ENCODE measurements around the gene GPI.
"Not testable (repeated sequence)": the region's sequence is repeated elsewhere in the genome, so short reads cannot be mapped to it uniquely, and the experiment has no call there.

GPI gene

DNA sequence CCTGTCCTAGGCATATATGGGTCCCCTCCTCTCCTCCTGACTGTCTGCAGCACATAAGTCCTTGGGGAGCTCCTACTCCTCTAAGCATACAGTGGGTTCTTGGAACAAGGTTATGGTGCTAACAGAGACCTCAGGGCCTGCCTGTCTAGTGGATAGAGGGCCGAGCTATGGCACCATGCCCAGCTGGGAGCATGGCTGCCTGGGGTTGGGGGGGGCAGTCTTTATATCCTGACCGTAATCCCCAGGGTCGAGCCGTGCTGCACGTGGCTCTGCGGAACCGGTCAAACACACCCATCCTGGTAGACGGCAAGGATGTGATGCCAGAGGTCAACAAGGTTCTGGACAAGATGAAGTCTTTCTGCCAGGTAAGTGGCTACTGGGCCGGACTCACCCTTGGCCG lies 3.3 kb downstream of the GPI start:
- no peak for DNase-seq (ENCODE audit: low spot score)

DNA sequence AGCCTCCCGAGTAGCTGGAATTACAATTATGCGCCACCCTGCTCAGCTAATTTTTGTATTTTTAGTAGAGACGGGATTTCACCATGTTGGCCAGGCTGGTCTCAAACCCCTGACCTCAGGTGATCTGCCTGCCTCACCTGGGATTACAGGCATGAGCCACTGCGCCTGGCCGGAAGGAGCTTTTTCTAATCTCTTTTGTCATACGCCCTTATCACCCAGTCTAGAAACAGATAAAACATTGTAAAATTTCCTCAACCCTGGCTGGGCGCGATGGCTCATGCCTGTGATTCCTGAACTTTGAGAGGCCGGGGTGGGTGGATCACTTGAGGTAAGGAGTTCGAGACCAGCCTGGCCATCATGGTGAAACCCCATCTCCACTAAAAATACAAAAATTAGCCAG lies 4.2 kb downstream of the GPI start:
- not testable (repeated sequence) for DNase-seq (ENCODE audit: low spot score)

DNA sequence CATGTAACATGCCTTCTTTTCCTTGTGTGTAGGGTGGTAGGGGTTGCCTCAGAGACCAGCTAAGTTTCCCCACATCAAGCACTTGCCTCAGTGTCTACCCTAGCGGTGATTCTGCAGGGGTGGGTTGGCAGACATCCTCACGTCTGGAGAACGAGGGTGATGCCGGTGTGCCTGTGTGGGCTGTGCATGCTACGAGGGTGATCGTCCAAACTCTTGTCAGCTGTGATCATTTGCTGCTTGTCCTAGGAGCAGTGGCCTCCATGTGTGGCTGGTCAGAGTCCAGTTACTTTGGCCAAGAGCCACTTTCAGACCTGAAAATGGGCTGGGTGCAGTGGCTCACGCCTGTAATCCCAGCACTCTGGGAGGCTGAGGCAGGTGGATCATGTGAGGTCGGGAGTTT lies 5.1 kb downstream of the GPI start:
- DNase-seq (ENCODE audit: low spot score) = no peak

DNA sequence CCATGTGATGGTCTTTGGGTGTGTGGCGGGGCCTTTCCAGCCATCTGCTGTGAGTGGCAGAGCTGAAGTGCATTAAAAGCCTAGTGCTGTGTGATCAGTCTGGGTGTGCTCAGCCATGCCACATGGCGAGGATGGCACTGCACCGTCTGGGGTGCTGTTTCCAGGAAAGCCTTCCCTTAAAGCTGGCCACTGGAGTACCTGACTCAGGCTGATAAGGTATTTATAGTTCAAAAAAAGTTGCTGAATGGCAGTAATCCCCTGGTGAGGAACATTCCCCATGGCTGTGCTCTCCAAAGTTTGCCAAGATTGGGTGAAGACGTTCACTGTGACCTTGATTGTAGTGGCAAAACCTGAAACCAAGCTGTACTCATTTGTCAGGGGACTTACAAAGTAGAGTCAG lies 6.0 kb downstream of the GPI start:
- DNase-seq (ENCODE audit: low spot score) = no peak

DNA sequence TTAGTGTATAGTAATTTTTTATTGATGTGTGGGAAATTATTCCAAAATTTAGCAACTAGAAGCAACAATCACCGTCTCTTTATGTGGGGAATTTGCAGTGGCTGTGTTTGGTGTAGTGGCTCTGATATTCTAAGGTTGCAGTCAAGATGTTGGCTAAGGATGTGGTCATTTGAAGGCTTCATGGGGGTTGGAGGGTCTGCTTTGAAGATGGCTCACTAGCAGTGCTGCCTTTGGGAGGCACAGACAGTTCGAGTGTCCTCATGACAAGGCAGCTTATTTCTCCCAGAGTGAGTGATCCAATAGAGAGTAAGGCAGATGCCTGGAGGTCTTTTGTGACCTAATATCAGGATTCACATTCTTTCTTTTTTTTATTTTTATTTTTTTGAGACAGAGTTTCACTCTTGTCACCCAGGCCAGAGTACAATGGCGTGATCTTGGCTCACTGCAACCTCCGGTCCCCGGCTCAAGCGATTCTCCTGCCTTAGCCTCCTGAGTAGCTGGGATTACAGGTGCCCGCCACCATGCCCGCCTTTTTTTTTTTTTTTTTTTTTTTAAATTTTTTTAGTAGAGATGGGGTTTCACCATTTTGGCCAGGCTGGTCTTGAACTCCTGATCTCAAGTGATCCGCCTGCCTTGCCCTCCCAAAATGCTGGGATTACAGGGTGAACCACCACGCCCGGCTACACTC lies 8.7 kb downstream of the GPI start:
- DNase-seq (ENCODE audit: low spot score) = no peak

DNA sequence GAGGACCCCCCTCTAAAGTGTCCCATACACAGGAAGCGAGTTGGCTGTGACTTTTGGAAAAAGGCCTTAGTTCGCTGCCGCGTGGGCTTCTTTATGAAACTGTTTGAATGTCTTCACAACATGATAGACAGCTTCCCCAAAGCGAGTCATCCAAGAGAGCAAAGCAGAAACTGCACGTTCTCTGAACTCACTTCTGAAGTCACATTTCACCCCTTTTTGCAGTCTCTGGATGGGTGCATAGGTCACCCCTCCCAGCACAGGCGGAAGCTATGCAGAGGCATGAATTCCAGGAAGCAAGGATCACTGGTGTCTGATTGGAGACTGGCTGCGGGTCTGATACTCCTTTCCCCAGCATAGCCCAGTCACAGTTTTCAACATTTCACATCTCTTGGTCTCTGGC lies 10.6 kb downstream of the GPI start:
- no peak for DNase-seq (ENCODE audit: low spot score)

DNA sequence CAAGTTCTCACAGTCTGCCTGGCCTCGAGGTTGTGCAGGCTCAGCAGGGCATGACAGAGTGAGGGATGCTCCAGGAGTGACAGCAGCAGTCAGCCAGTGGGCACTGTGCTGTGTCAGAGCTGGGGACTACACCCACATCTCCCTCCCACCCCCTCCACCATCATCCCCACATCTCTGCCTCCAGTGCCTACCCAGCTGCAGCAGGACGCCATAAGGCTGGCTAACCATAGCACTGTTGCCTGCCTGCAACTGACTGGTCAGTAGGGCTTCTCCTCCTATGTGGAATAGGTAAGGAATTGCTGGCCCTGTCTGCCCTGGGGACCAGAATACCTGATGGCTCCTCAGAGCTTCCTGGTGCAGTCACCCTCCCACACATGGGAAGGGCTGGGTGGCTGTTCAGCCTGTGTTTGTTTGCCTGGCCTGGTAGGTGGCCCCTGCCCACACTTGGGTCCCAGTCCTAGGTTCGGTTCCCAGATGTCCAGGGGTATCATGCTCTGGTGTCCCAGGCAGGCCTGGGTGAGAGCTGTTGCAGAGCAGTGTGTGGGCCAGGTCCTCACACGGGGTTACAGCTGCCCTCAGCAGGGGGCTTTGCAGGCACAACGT lies 15.7 kb downstream of the GPI start:
- DNase-seq (ENCODE audit: low spot score) = no peak

DNA sequence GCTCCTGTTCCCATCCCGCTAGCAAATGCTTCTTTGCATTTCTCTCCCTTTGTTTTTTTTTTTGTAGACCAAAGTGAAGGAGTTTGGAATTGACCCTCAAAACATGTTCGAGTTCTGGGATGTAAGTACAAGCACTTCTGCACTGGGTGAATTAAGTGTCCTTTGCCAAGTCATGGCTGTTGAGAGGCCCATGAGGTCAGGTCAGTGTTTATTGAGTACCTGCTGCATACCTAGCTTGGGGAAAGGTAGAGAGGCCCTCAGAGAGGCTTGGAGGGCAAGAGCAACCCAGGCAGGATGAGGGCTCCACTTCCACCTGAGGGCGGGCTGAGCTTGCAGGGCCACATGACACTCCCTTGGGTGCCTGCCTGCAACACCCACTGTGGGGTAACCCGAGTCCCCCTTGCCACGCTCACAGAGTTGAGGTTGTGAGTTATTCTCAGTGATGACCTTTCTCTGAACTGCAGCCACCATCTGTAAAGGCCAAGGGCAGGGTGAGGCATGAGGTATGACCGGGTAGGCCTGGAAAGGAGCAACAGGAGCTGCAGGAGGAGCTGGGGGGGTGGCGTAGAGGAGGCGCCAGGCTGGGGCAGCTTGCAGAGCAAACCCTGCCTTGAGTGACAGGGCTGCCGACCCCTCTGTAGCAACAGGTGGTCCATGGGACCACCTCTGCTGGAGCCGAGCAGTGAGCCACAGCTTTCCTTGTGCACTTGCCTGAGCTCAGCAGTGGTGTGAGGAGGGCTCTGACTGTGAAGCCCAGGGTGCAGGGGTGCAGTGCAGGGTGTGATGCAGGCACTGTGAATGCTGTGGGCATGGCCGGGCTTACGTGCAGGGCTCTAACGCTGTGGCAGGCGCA lies 16.6 kb downstream of the GPI start:
- DNase-seq (ENCODE audit: low spot score) = no peak

DNA sequence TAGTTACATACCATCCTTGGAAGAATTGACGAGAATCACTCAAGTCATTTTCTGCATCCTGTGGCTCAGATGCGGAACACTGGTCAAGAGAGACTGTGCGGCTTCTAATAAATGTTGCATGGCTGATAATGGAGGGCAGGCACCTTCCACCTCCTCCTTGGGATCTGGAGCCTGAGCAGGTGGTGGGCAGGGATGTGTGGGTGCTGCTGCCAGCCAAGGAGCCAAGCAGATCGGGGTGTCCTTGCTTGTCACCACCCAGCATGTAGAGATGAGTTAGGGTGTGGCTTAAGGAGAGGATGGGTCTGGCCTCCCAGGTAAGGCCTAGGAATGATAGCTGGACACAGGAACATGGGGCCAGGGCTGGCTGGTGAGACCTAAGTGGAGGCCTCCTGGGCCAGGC lies 17.5 kb downstream of the GPI start:
- no peak for DNase-seq (ENCODE audit: low spot score)

DNA sequence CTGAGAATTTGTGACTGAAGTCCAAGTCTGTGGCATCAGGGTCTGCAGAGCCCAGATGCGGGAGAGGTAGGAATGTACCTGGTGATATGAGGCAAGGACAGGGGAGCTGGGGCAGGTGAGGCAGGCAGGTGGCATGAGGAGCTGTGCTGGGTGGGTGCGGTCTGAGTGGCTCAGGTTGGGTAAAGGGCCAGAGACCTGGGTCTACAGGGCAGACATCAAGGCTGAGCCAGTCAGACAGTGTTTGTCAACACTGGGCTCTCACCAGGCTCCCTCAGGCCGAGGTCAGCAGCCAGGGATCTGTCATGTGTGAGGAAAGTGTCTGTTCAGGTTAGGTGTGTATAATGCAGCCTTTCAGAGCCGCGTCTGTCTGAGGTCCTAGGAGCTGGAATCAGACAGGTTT lies 18.6 kb downstream of the GPI start:
- DNase-seq (ENCODE audit: low spot score) = no peak

DNA sequence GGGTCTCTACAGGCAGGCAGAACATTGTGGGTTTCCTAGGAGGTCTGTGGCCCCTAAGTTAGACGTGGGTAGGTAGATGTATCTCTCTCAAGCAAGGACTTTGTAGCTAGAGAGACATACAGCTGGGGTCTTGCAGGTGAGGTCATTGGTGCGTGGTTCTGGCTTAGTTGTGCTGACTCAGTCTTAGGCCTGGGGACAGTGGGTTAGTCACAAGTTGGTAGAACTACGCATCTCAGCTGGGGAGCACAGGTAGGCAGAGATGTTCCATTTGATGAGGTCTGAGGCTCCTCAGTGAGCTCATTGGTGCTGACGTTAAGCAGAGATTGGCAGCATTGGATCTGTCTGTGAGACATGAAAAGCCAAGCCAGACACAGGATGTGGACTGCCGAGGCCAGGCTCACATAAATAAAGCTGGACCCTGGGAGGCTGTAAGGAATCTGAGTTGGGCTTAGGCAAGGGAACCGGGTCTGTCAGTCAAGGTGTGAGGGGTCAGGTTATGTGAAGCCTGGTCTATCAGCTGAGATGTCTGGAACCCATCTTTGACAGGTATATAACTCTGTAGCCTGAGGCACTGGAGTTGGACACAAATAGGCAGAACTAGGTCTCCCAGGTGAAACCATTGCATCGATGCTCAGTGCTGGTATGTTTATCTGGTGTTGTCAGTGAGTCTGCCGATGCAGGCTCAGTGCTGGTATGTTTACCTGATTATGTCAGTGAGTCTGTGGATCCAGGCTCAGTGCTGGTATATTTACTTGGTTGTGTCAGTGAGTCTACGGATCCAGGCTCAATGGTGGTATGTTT lies 21.8 kb downstream of the GPI start:
- no peak for DNase-seq (ENCODE audit: low spot score)

DNA sequence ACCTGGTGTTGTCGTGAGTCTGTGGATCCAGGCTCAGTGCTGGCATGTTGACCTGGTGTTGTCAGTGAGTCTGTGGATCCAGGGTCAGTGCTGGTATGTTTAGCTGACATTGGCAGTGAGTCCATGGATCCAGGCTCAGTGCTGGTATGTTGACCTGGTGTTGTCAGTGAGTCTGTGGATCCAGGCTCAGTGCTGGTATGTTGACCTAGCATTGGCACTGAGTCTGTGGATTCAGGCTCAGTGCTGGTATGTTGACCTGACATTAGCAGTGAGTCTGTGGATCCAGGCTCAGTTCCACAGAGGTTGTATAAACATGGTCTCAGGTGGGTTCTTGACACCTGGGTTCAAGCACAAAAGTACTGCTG lies 22.4 kb downstream of the GPI start:
- DNase-seq (ENCODE audit: low spot score) = no peak

DNA sequence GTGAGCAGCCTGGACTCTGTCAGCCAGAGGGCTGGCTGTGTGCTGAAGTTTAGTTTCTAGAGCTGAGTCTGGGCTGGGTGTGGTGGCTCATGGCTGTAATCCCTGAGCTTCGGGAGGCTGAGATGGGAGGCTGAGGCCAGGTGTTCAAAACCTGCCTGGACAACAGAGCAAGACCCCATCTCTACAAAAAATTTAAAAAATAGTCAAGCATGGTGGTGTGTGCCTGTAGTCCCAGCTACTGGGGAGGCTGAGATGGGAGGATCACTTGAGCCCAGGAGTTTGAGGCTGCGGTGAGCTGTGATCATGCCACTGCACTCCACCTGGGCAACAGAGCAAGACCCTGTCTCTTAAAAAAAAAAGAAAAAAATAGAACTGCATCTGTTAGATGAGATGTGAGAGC lies 23.7 kb downstream of the GPI start:
- not testable (repeated sequence) for DNase-seq (ENCODE audit: low spot score)

DNA sequence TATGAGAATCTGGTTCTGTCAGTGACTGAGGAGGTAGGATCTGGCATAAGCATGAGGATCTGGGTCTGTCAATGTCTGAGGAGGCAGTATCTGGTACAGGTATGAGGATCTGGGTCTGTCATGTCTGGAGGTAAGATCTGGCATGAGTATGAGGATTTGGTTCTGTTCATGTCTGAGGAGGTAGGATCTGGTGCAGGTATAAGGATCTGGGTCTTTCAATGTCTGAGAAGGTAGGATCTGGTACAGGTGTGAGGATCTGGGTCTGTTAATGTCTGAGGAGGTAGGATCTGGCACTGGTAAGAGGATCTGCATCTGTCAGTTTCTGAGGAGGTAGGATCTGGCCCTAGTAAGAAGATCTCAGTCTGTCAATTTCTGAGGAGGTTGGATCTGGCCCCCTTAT lies 26.8 kb downstream of the GPI start:
- DNase-seq (ENCODE audit: low spot score) = no peak

DNA sequence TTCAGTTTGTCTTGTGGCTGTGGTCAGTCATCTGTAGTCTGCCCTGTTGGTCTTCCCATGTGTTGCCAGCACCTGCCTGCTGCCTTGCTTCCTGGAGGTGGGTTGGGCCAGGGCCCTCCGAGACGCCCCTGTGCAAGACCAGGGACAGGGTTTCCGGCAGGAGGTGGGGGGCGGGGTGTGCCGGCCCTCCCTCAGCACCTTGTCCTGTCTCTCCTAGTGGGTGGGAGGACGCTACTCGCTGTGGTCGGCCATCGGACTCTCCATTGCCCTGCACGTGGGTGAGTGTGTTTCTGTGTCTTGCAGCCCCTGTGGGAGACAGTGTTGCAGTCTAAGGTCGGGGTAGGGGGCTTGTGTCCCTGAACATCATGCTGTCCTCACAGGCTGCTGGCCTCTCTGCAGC lies 28.0 kb downstream of the GPI start:
- DNase-seq (ENCODE audit: low spot score) = no peak

DNA sequence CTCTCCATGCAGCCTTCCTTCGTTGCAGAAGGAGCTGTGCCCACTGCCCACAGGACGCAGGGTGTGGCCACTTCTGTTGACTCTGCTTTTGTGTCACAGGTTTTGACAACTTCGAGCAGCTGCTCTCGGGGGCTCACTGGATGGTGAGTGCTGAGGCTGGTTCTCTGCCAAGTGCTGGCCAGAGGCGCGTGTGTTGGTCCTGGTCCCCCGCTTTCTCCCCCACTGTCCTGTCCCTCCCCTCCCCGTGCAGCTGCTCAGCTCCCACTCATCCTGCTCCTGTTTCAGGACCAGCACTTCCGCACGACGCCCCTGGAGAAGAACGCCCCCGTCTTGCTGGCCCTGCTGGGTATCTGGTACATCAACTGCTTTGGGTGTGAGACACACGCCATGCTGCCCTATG lies 28.6 kb downstream of the GPI start:
- DNase-seq (ENCODE audit: low spot score) = no peak

DNA sequence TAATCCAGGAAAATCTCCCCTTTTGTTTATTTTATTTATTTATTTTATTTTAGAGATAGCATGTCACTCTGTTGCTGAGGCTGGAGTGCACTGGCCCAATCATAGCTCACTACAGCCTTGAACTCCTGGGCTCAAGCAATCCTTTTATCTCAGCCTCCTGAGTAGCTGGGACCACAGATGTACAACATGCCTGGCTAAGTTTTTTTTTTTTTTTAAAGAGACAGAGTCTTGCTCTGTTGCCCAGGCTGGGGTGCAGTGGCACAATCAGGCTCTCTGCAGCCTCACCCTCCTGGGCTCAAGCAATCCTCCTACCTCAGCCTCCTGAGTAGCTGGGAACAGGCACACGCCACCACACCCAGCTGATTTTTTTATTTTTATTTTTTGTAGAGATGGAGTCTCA lies 32.9 kb downstream of the GPI start:
- no peak for DNase-seq (ENCODE audit: low spot score)

DNA sequence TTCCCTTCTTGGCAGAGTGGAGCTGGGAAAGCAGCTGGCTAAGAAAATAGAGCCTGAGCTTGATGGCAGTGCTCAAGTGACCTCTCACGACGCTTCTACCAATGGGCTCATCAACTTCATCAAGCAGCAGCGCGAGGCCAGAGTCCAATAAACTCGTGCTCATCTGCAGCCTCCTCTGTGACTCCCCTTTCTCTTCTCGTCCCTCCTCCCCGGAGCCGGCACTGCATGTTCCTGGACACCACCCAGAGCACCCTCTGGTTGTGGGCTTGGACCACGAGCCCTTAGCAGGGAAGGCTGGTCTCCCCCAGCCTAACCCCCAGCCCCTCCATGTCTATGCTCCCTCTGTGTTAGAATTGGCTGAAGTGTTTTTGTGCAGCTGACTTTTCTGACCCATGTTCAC lies 34.9 kb downstream of the GPI start:
- no peak for DNase-seq (ENCODE audit: low spot score)

DNA sequence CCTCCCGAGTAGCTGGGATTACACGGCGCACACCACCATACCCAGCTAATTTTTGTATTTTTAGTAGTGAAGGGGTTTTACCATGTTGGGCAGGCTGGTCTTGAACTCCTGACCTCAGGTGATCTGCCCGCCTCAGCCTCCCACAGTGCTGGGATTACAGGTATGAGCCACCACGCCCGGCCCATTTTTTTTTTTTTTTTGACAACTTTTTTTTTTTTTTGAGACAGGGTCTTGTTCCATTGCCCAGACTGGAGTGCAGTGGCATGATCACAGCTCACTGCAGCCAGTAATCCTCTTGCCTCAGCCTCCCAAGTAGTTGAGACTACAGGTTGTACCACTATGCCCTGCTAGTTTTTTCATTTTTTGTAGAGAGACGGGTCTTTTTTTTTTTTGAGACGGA lies 35.8 kb downstream of the GPI start:
- DNase-seq (ENCODE audit: low spot score) = not testable (repeated sequence)

DNA sequence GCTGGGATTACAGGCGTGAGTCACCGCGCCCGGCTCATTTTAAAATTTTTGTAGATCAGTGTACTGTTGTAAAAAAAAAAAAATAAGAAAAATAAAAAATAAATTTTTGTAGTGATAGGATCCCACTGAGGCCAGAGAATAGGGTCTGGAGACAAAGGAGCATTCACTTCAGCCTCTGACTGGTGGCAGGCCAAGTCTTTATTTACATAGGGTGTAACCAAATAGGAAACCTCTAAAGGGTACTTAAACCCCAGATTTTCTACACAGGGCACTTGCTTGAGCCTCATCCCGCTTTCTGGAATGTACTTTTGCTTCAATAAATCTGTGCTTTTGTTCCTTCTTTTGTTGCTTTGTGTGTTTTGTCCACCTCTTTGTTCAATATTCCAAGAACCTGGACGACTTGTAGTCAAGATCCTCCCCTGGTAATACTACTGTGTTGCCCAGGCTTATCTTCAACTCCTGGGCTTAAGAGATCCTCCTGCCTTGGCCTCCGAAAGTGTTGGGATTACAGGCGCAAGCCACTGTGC lies 37.1 kb downstream of the GPI start:
- no peak for DNase-seq (ENCODE audit: low spot score)

DNA sequence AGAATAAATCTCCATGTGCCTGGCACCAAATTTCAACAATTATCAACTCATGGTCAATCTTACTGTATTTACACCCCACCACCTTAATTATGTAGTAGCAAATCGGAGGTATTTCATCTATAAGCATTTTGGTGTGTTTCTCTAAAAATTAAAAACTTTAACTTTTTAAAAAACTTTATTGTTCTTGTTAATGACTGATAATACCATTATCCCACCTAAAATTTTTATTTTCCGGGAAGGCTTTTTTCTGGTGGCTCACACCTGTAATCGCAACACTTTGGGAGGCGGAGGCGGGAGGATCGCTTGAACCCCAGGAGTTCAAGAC lies 38.8 kb downstream of the GPI start:
- no peak for DNase-seq (ENCODE audit: low spot score)

DNA sequence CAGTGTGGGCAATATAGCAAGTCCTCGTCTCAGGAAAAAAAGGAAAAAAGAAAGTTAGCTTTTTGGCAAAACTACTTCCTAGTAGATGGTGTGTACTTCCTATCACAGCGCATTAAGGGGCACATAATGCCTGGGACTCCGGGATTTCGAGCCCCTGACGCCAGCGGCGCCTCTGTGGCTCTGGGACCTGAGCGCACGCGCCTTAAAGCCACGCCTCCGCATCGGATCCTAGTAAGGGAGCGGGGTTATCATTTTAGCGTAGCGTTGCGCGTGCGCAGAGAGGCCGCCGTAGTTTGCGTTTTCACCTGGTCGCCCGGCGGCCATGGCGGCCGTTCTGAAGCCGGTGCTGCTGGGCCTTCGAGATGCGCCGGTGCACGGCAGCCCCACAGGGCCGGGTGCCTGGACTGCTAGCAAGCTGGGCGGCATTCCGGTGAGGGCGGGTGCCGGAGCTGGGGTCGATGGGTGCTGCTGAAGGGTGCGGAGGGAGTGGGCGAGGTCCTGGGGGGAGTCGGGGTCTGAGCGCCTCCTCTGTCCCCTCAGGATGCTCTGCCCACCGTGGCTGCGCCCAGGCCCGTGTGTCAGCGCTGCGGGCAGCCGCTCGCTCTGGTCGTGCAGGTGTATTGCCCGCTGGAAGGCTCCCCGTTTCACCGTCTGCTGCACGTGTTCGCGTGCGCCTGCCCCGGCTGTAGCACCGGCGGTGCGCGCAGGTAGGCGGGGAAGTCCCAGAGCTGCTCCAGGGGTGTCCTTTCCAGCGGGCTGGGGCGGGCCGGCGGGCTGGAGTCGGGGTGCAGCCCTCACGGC lies 39.3 kb downstream of the GPI start, which contains the start of gene PDCD2L:
Gene PDCD2L, plus strand, starts transcription at position 291 of the 801 bp plus-strand sequence. Its CDS starts 32 bp downstream, at position 323.
- DNase-seq (ENCODE audit: low spot score) = peak; percentile 92

Data from cerebellar cortex (tissue), 1 donor.